ELR (cell line): ENCODE measurements around the gene VEGFA.
A peak's percentile ranks its signal among the peaks of the same experiment; 100 is the strongest.
"Not testable (repeated sequence)": the region's sequence is repeated elsewhere in the genome, so short reads cannot be mapped to it uniquely, and the experiment has no call there.

Experiments
- DNase-seq: peaks from one replicate; pipeline ENCODE4 v3.0.0-alpha.2; 2015; ENCODE audit warnings: low read depth

Gene VEGFA

GRCh38 chr6:43803783-43804549, 34.0 kb downstream of the VEGFA start:
- peak; percentile 58 for DNase-seq

GRCh38 chr6:43804550-43805223, 34.7 kb downstream of the VEGFA start:
- DNase-seq: no peak

- no peak for DNase-seq
Measured at GRCh38 chr6:43805699-43806042, 35.7 kb downstream of the VEGFA start.

GRCh38 chr6:43806043-43806757, 36.2 kb downstream of the VEGFA start:
- peak; percentile 53 for DNase-seq

GRCh38 chr6:43806758-43807227, 36.8 kb downstream of the VEGFA start:
- DNase-seq: no peak

- no peak for DNase-seq
Measured at GRCh38 chr6:43807228-43808061, 37.4 kb downstream of the VEGFA start.

GRCh38 chr6:43808412-43808811, 38.4 kb downstream of the VEGFA start:
- DNase-seq: no peak

GRCh38 chr6:43809417-43810305, 39.6 kb downstream of the VEGFA start:
- DNase-seq: peak; percentile 90

- DNase-seq: no peak
Measured at GRCh38 chr6:43810965-43811732, 41.1 kb downstream of the VEGFA start.

GRCh38 chr6:43811733-43812099, 41.7 kb downstream of the VEGFA start:
- DNase-seq: no peak

- DNase-seq: no peak
Measured at GRCh38 chr6:43812850-43813578, 43.0 kb downstream of the VEGFA start.

- no peak for DNase-seq
Measured at GRCh38 chr6:43814111-43814510, 44.1 kb downstream of the VEGFA start.

- no peak for DNase-seq
Measured at GRCh38 chr6:43814865-43815264, 44.9 kb downstream of the VEGFA start.

- DNase-seq: peak; percentile 72
Measured at GRCh38 chr6:43817192-43817591, 47.2 kb downstream of the VEGFA start.

GRCh38 chr6:43818973-43819372, 49.0 kb downstream of the VEGFA start:
- DNase-seq: not testable (repeated sequence)

GRCh38 chr6:43819958-43820357, 49.9 kb downstream of the VEGFA start:
- DNase-seq: no peak

- DNase-seq: no peak
Measured at GRCh38 chr6:43820486-43820885, 50.5 kb downstream of the VEGFA start.

- DNase-seq: no peak
Measured at GRCh38 chr6:43821101-43821886, 51.3 kb downstream of the VEGFA start.

- no peak for DNase-seq
Measured at GRCh38 chr6:43823390-43823789, 53.4 kb downstream of the VEGFA start.
